HG02588 (cell line): ENCODE results near the gene FSTL4.
"Not testable (repeated sequence)": the region's sequence is repeated elsewhere in the genome, so short reads cannot be mapped to it uniquely, and the experiment has no call there.

Source experiments
- ATAC-seq: cut with Tn5 transposase; IDR thresholded peaks from one replicate; pipeline ENCODE4 v1.9.1; 2021; ENCODE audit warnings: mild to moderate bottlenecking, moderate library complexity; ENCODE audit not compliant: unreplicated experiment

Gene FSTL4

GRCh38 chr5:133409210-133409674 is 203.1 kb downstream of the FSTL4 start:
- no peak for ATAC-seq

- no peak for ATAC-seq
Observed at GRCh38 chr5:133408322-133408721, 204.0 kb downstream of the FSTL4 start.

GRCh38 chr5:133406977-133407632 is 205.2 kb downstream of the FSTL4 start:
- no peak for ATAC-seq

- no peak for ATAC-seq
Observed at GRCh38 chr5:133406208-133406976, 205.9 kb downstream of the FSTL4 start.

- ATAC-seq: no peak
Observed at GRCh38 chr5:133405275-133406034, 206.9 kb downstream of the FSTL4 start.

- no peak for ATAC-seq
Observed at GRCh38 chr5:133404724-133405123, 207.6 kb downstream of the FSTL4 start.

- no peak for ATAC-seq
Observed at GRCh38 chr5:133403741-133404364, 208.5 kb downstream of the FSTL4 start.

- ATAC-seq: no peak
Observed at GRCh38 chr5:133402775-133403174, 209.6 kb downstream of the FSTL4 start.

- ATAC-seq: no peak
Observed at GRCh38 chr5:133401731-133402347, 210.5 kb downstream of the FSTL4 start.

GRCh38 chr5:133400831-133401351 is 211.4 kb downstream of the FSTL4 start:
- no peak for ATAC-seq

- no peak for ATAC-seq
Observed at GRCh38 chr5:133400120-133400519, 212.2 kb downstream of the FSTL4 start.

GRCh38 chr5:133399247-133399891 is 213.0 kb downstream of the FSTL4 start:
- no peak for ATAC-seq

- no peak for ATAC-seq
Observed at GRCh38 chr5:133398646-133399101, 213.7 kb downstream of the FSTL4 start.

- no peak for ATAC-seq
Observed at GRCh38 chr5:133397990-133398645, 214.2 kb downstream of the FSTL4 start.

GRCh38 chr5:133397348-133397747 is 215.0 kb downstream of the FSTL4 start:
- no peak for ATAC-seq

GRCh38 chr5:133396814-133397213 is 215.5 kb downstream of the FSTL4 start:
- no peak for ATAC-seq

GRCh38 chr5:133396187-133396741 is 216.1 kb downstream of the FSTL4 start:
- no peak for ATAC-seq

GRCh38 chr5:133395207-133395606 is 217.1 kb downstream of the FSTL4 start:
- not testable (repeated sequence) for ATAC-seq

- ATAC-seq: not testable (repeated sequence)
Observed at GRCh38 chr5:133394477-133394817, 217.9 kb downstream of the FSTL4 start.
